Left lung (tissue), 10 donors: ENCODE results near the gene GIMAP4. TPM values are rescaled to one million over a fixed set of nuclear protein-coding genes. Genes with fewer than 3 reads are reported as not detected.

Experiments
- ATAC-seq: fragments of 200-7000 bp; cut with Tn5 transposase; one replicate; pipeline ENCODE4 v1.9.1; 2020; ENCODE audit warnings: moderate library complexity
- DNase-seq, 4 donors: peaks; one replicate each; pipeline ENCODE4 v3.0.0-alpha.2; 2013 to 2020
- H3K27ac ChIP-seq, 2 donors: fragments of 200-600 bp; sonication (generic) in 1 of 2; one replicate each; pipeline versions ENCODE4 v1.5.0 to v1.8.0; 2020 to 2021
- H3K27me3 ChIP-seq, 2 donors: fragments of 200-600 bp; sonication (generic) in 1 of 2; one replicate each; pipeline versions ENCODE4 v1.5.0 to v1.8.0; 2020 to 2021
- H3K36me3 ChIP-seq, 2 donors: fragments of 200-600 bp; sonication (generic) in 1 of 2; one replicate each; pipeline versions ENCODE4 v1.5.0 to v1.8.0; 2020 to 2021
- H3K4me1 ChIP-seq, 2 donors: fragments of 200-600 bp; one replicate each; pipeline ENCODE4 v1.8.0; 2021
- H3K4me3 ChIP-seq, 2 donors: fragments of 200-600 bp; sonication (generic) in 1 of 2; one replicate each; pipeline versions ENCODE4 v1.5.0 to v1.8.0; 2020 to 2021; ENCODE audit warnings: mild to moderate bottlenecking in 1 of 2
- H3K9me3 ChIP-seq, 2 donors: fragments of 200-600 bp; sonication (generic) in 1 of 2; one replicate each; pipeline versions ENCODE4 v1.5.0 to v1.8.0; 2020 to 2021
- CTCF ChIP-seq, 2 donors: fragments of 200-600 bp; sonication (generic) in 1 of 2; IDR thresholded peaks; one replicate each; pipeline versions ENCODE4 v1.5.0 to v1.8.0; 2021; ENCODE audit warnings: antibody characterized with exemption in 2 of 2
- intact Hi-C, 2 donors: fragments of 100-400 bp; cut with DNase I; formaldehyde crosslinking; loops; one replicate each; pipeline versions ENCODE4 v1.11.2 to v1.14.2; 2022
- polyA plus RNA-seq, 6 donors: library from polyadenylated mRNA; unstranded; fragments of 120-200 nt; gene quantifications; one replicate each; pipeline ENCODE4 v1.2.1, GENCODE V29; 2013; ENCODE audit not compliant: insufficient read length in 6 of 6
- total RNA-seq, 2 donors: library from RNA; stranded (reverse); fragmentation: NEBNext Ultra II Directional; extraction: Animal tissue kit (Norgen Biotek cat#: 25700); gene quantifications; one replicate each; pipeline ENCODE4 v1.2.1, GENCODE V29; 2021
- donor health status: DM: no; HTN: yes; CAD: no.
- donor health status: DM: no; HTN: no; CAD: no.

Gene GIMAP4
- total and polyA plus RNA-seq, 8 donors: 31.3 to 108 (median 73.1) TPM

- Histone ChIP-seq H3K27ac (peak overlapping the region in 1 of 2 donors; percentile 33), H3K9me3 (no peaks in the 10 kb centered on the region), H3K27me3 (no peaks in the 10 kb centered on the region), H3K4me3 (no peak overlapping the region), H3K4me1 (no peaks in the 10 kb centered on the region), H3K36me3 (no peaks in the 10 kb centered on the region)
- DNase-seq (no peak), ATAC-seq (no peak)
- intact Hi-C loops: no loop called here
- TF ChIP-seq CTCF (IDR thresholded peaks at IDR 0.05): no peak
Measured at GRCh38 chr7:150620061-150620460, 52.9 kb downstream of the GIMAP4 start.

GRCh38 chr7:150620617-150621371, 53.6 kb downstream of the GIMAP4 start:
- no peak for ATAC-seq

GRCh38 chr7:150621376-150621775, 54.2 kb downstream of the GIMAP4 start:
- peaks cover 0 to 5% of the 10 kb centered on the region in 2 donors for H3K4me1 ChIP-seq
- no peaks in the 10 kb centered on the region for H3K9me3 ChIP-seq
- DNase-seq (no peak), ATAC-seq (no peak)
- peaks cover 0 to 5% of the 10 kb centered on the region in 2 donors for H3K36me3 ChIP-seq
- peak overlapping the region in 1 of 2 donors; percentile 9 for H3K27ac ChIP-seq
- H3K27me3 ChIP-seq: no peaks in the 10 kb centered on the region
- no peak overlapping the region for H3K4me3 ChIP-seq
- TF ChIP-seq CTCF (IDR thresholded peaks at IDR 0.05): no peak
- intact Hi-C loops: no loop called here

More at GRCh38 chr7:150620617-150621371, 53.6 kb downstream of the GIMAP4 start:
- no peak for TF ChIP-seq CTCF (IDR thresholded peaks at IDR 0.05)
- no peak overlapping the region for H3K4me3 ChIP-seq
- no peaks in the 10 kb centered on the region for H3K36me3 ChIP-seq
- H3K9me3 ChIP-seq: no peaks in the 10 kb centered on the region
- intact Hi-C loops: no loop called here
- H3K27ac ChIP-seq: peak overlapping the region in 1 of 2 donors; percentile 33
- H3K27me3 ChIP-seq: no peaks in the 10 kb centered on the region
- DNase-seq: no peak
- H3K4me1 ChIP-seq: no peaks in the 10 kb centered on the region

Other genes starting within 250 kb of the GIMAP4 start
- gene LRRC61, start 244.0 kb upstream of the GIMAP4 start, total RNA-seq: 10 to 100 TPM in 1 of 2 donors, 1 to 10 TPM in 1; 9.0 to 15.8 TPM
- gene LRRC61, start 244.0 kb upstream of the GIMAP4 start, polyA plus RNA-seq: 10 to 100 TPM; 16.2 to 22.5 (median 20.1) TPM
- 10 to 100 TPM; 24.0 to 25.1 TPM for gene ACTR3C, start 243.8 kb upstream of the GIMAP4 start, total RNA-seq
- 1 to 10 TPM; 3.4 to 8.2 (median 4.4) TPM for gene ACTR3C, start 243.8 kb upstream of the GIMAP4 start, polyA plus RNA-seq
- 100 to 1,000 TPM; 133 to 162 TPM for gene RARRES2, start 225.8 kb upstream of the GIMAP4 start, total RNA-seq
- gene RARRES2, start 225.8 kb upstream of the GIMAP4 start, polyA plus RNA-seq: 100 to 1,000 TPM; 153 to 233 (median 198) TPM
- gene REPIN1, start 198.6 kb upstream of the GIMAP4 start, total RNA-seq: 100 to 1,000 TPM in 1 of 2 donors, 10 to 100 TPM in 1; 81.4 to 110 TPM
- 10 to 100 TPM; 61.5 to 75.9 (median 70.3) TPM for gene REPIN1, start 198.6 kb upstream of the GIMAP4 start, polyA plus RNA-seq
- gene ZNF775, start 188.1 kb upstream of the GIMAP4 start, total RNA-seq: 1 to 10 TPM; 5.2 to 5.6 TPM
- 10 to 100 TPM in 1 of 6 donors, 1 to 10 TPM in 5; 4.0 to 11.7 (median 6.5) TPM for gene ZNF775, start 188.1 kb upstream of the GIMAP4 start, polyA plus RNA-seq
- 10 to 100 TPM; 17.1 to 37.3 TPM for gene GIMAP8, start 116.8 kb upstream of the GIMAP4 start, total RNA-seq
- gene GIMAP8, start 116.8 kb upstream of the GIMAP4 start, polyA plus RNA-seq: 10 to 100 TPM; 22.6 to 29.3 (median 24.6) TPM
- gene GIMAP7, start 52.5 kb upstream of the GIMAP4 start, total RNA-seq: 10 to 100 TPM; 16.7 to 48.4 TPM
- gene GIMAP7, start 52.5 kb upstream of the GIMAP4 start, polyA plus RNA-seq: 10 to 100 TPM; 28.7 to 49.8 (median 36.3) TPM
- 10 to 100 TPM; 19.4 to 52.7 TPM for gene GIMAP6, start 65.0 kb downstream of the GIMAP4 start, total RNA-seq
- gene GIMAP6, start 65.0 kb downstream of the GIMAP4 start, polyA plus RNA-seq: 10 to 100 TPM; 26.0 to 33.6 (median 28.6) TPM
- 10 to 100 TPM; 14.7 to 30.6 TPM for gene GIMAP2, start 118.3 kb downstream of the GIMAP4 start, total RNA-seq
- 10 to 100 TPM; 15.1 to 24.4 (median 17.5) TPM for gene GIMAP2, start 118.3 kb downstream of the GIMAP4 start, polyA plus RNA-seq
- 10 to 100 TPM in 1 of 2 donors, 1 to 10 TPM in 1; 5.0 to 11.3 TPM for gene GIMAP1, start 149.2 kb downstream of the GIMAP4 start, total RNA-seq
- gene GIMAP1, start 149.2 kb downstream of the GIMAP4 start, polyA plus RNA-seq: 1 to 10 TPM; 4.2 to 6.2 (median 5.7) TPM
- 10 to 100 TPM in 1 of 2 donors, 1 to 10 TPM in 1; 9.8 to 37.8 TPM for gene GIMAP5, start 170.0 kb downstream of the GIMAP4 start, total RNA-seq
- gene GIMAP5, start 170.0 kb downstream of the GIMAP4 start, polyA plus RNA-seq: 10 to 100 TPM; 13.6 to 20.3 (median 16.9) TPM
- gene TMEM176B, start 233.0 kb downstream of the GIMAP4 start, total RNA-seq: 10 to 100 TPM; 45.2 to 57.2 TPM
- gene TMEM176B, start 233.0 kb downstream of the GIMAP4 start, polyA plus RNA-seq: 10 to 100 TPM in 4 of 6 donors, 1 to 10 TPM in 2; 6.1 to 18.3 (median 12.2) TPM
- gene TMEM176A, start 233.4 kb downstream of the GIMAP4 start, total RNA-seq: 10 to 100 TPM; 44.7 to 48.8 TPM
- 1 to 10 TPM; 2.7 to 7.8 (median 5.4) TPM for gene TMEM176A, start 233.4 kb downstream of the GIMAP4 start, polyA plus RNA-seq